Left forelimb (tissue), 1 donor: ENCODE results near the gene EDDM3A.
"Not testable (repeated sequence)": the region's sequence is repeated elsewhere in the genome, so short reads cannot be mapped to it uniquely, and the experiment has no call there.

Experiments used
- DNase-seq: peaks from one replicate; pipeline ENCODE4 v3.0.0-alpha.2; 2018; ENCODE audit warnings: low spot score

The EDDM3A gene

GRCh38 chr14:20733684-20734429, 11.8 kb upstream of the EDDM3A start:
- no peak for DNase-seq

- DNase-seq, result no peak
These were observed 11.3 kb upstream of the EDDM3A start for GRCh38 chr14:20734430-20734806.

- DNase-seq, result not testable (repeated sequence)
These were observed 7.4 kb upstream of the EDDM3A start for GRCh38 chr14:20738292-20738691.

GRCh38 chr14:20742132-20742531, 3.6 kb upstream of the EDDM3A start:
- DNase-seq, result no peak

- no peak for DNase-seq
These were observed 2.1 kb upstream of the EDDM3A start for GRCh38 chr14:20743556-20743955.

- no peak for DNase-seq
These were observed 879 bp downstream of the EDDM3A start for GRCh38 chr14:20746566-20746965.

- DNase-seq, result no peak
These were observed 2.8 kb downstream of the EDDM3A start for GRCh38 chr14:20748439-20748838.

GRCh38 chr14:20750194-20750593, 4.5 kb downstream of the EDDM3A start:
- no peak for DNase-seq

GRCh38 chr14:20751963-20752562, 6.4 kb downstream of the EDDM3A start:
- no peak for DNase-seq

- DNase-seq, result no peak
These were observed 8.6 kb downstream of the EDDM3A start for GRCh38 chr14:20754308-20754707.

GRCh38 chr14:20755037-20755436, 9.3 kb downstream of the EDDM3A start:
- DNase-seq, result no peak

- DNase-seq, result no peak
These were observed 12.3 kb downstream of the EDDM3A start for GRCh38 chr14:20757965-20758364.

- DNase-seq, result not testable (repeated sequence)
These were observed 13.8 kb downstream of the EDDM3A start for GRCh38 chr14:20759465-20759864.

- no peak for DNase-seq
These were observed 15.3 kb downstream of the EDDM3A start for GRCh38 chr14:20760950-20761349.

GRCh38 chr14:20768593-20768892, 22.9 kb downstream of the EDDM3A start:
- no peak for DNase-seq

- DNase-seq, result no peak
These were observed 23.7 kb downstream of the EDDM3A start for GRCh38 chr14:20769421-20769820.

- DNase-seq, result no peak
These were observed 27.0 kb downstream of the EDDM3A start for GRCh38 chr14:20772650-20773049.

- DNase-seq, result no peak
These were observed 28.7 kb downstream of the EDDM3A start for GRCh38 chr14:20774258-20774824.

- no peak for DNase-seq
These were observed 29.4 kb downstream of the EDDM3A start for GRCh38 chr14:20775043-20775442.

- DNase-seq, result no peak
These were observed 30.2 kb downstream of the EDDM3A start for GRCh38 chr14:20775901-20776300.

- no peak for DNase-seq
These were observed 36.1 kb downstream of the EDDM3A start for GRCh38 chr14:20781803-20782202.

- DNase-seq, result no peak
These were observed 36.7 kb downstream of the EDDM3A start for GRCh38 chr14:20782280-20782890.

GRCh38 chr14:20787025-20787424, 41.3 kb downstream of the EDDM3A start:
- no peak for DNase-seq
